HepG2 (cell line): ENCODE measurements around the gene TMC4. TPM values are rescaled to one million over a fixed set of nuclear protein-coding genes. Genes with fewer than 3 reads are reported as not detected.
"Not testable (repeated sequence)": the region's sequence is repeated elsewhere in the genome, so short reads cannot be mapped to it uniquely, and the experiment has no call there.

Experiments used
- ATAC-seq: fragments of 200-7000 bp; cut with Tn5 transposase; 3 replicates; pipeline ENCODE4 v1.9.1; 2020; ENCODE audit warnings: mild to moderate bottlenecking, moderate library complexity
- BruUV-seq: library from RNA; stranded (reverse); fragments of 400-500 nt; replicated peaks from 2 replicates; lab custom pipeline; 2021; lab: Mats Ljungman, UMichigan
- CTCF ChIA-PET: fragments of 300-600 bp; formaldehyde crosslinking; extraction: SDS; loops from one replicate; lab custom pipeline; 2021; ENCODE audit warnings: low total read pairs, inconsistent platforms, low intra/inter-chr PET ratio; lab: Yijun Ruan, JAX
- POLR2A ChIA-PET: fragments of 350-600 bp; sonication (Branson Sonifier 250); formaldehyde crosslinking; loops from one replicate; lab custom pipeline; 2020; ENCODE audit warnings: antibody characterized with exemption, inconsistent platforms; lab: Yijun Ruan, JAX
- DNase-seq: peaks from one replicate; pipeline ENCODE4 v3.0.0-alpha.2; 2015; ENCODE audit warnings: low spot score
- FAIRE-seq: peaks from 3 replicates; lab custom pipeline; 2011; peaks lifted over from hg19 to GRCh38; lab: Jason Lieb, UNC
- H2AFZ ChIP-seq: one replicate; pipeline ENCODE4 v1.6.1; 2011; ENCODE audit warnings: low read length, inconsistent platforms
- H3K27ac ChIP-seq: fragments of 300-600 bp; 3 replicates; pipeline ENCODE4 v1.8.0; 2011; ENCODE audit warnings: mixed run types, mild to moderate bottlenecking, mixed read lengths, low read length, inconsistent platforms; ENCODE audit not compliant: insufficient read depth; ENCODE audit errors: extremely low read length
- H3K27me3 ChIP-seq, 2 experiments: fragments of 200-600 bp in 1 of 2; 2 replicates in 1 of 2; 3 replicates in 1 of 2; pipeline versions ENCODE4 v1.6.0 to v1.8.0; 2011; ENCODE audit warnings: low read length in 2 of 2, mild to moderate bottlenecking in 2 of 2, moderate library complexity in 2 of 2, inconsistent platforms in 1 of 2; ENCODE audit not compliant: insufficient read depth in 2 of 2, control insufficient read depth in 1 of 2
- H3K36me3 ChIP-seq, 2 experiments: fragments of 200-600 bp in 1 of 2; replicated peaks in 1 of 2; 2 replicates in 1 of 2; 3 replicates in 1 of 2; pipeline versions ENCODE4 v1.5.1 to v1.8.0; 2011; ENCODE audit warnings: low read length in 2 of 2, inconsistent platforms in 1 of 2; ENCODE audit not compliant: insufficient read depth in 2 of 2, control insufficient read depth in 1 of 2
- H3K4me1 ChIP-seq: 2 replicates; pipeline ENCODE4 v1.5.1; 2012; ENCODE audit warnings: low read length, inconsistent platforms; ENCODE audit not compliant: insufficient read depth
- H3K4me2 ChIP-seq: 2 replicates; pipeline ENCODE4 v1.6.0; 2011; ENCODE audit warnings: low read depth, low read length, inconsistent platforms
- H3K4me3 ChIP-seq, 3 experiments: fragments of 200-600 bp in 1 of 3; sonication (generic), shearing (Covaris generic) in 1 of 3; replicated peaks in 1 of 3; 2 replicates each; pipeline ENCODE4 v1.5.1; 2011 to 2016; ENCODE audit warnings: low read length in 3 of 3, inconsistent platforms in 2 of 3, low read depth in 2 of 3, mild to moderate bottlenecking in 2 of 3, control low read depth in 1 of 3, mixed read lengths in 1 of 3; ENCODE audit not compliant: insufficient read depth in 1 of 3
- H3K79me2 ChIP-seq: one replicate; pipeline ENCODE4 v1.6.1; 2011; ENCODE audit warnings: low read length, inconsistent platforms; ENCODE audit not compliant: insufficient read depth
- H3K9ac ChIP-seq: 2 replicates; pipeline ENCODE4 v1.6.0; 2011; ENCODE audit warnings: mild to moderate bottlenecking, low read depth, low read length, inconsistent platforms; ENCODE audit not compliant: insufficient read depth
- H3K9me3 ChIP-seq: 2 replicates; pipeline ENCODE4 v1.5.1; 2012; ENCODE audit warnings: mild to moderate bottlenecking, low read length
- H4K20me1 ChIP-seq: 2 replicates; pipeline ENCODE4 v1.6.0; 2011; ENCODE audit warnings: inconsistent platforms, mild to moderate bottlenecking, low read length, moderate library complexity; ENCODE audit not compliant: insufficient read depth
- HES4 ChIP-seq: sonication (generic); formaldehyde crosslinking; IDR thresholded peaks from 2 replicates; pipeline ENCODE4 v1.9.0; 2021; ENCODE audit warnings: mild to moderate bottlenecking, missing genetic modification reagents, borderline replicate concordance
- KDM2A ChIP-seq: sonication (generic); formaldehyde crosslinking; IDR thresholded peaks from 2 replicates; pipeline ENCODE4 v1.4.0; 2020; ENCODE audit warnings: low read depth, missing genetic modification reagents, borderline replicate concordance
- ONECUT2 ChIP-seq: sonication (generic); formaldehyde crosslinking; IDR thresholded peaks from 2 replicates; pipeline ENCODE4 v1.4.0; 2020; ENCODE audit warnings: missing genetic modification reagents
- POLR2AphosphoS2 ChIP-seq: IDR thresholded peaks from 2 replicates; pipeline ENCODE4 v1.6.1; 2011; ENCODE audit warnings: low read depth, low read length, improper control_type of control experiment
- SRSF4 ChIP-seq: fragments of 200-400 bp; formaldehyde crosslinking; IDR thresholded peaks from one replicate; pipeline ENCODE4 v1.6.1; 2018; ENCODE audit warnings: mild to moderate bottlenecking, low read depth, low read length, moderate library complexity; ENCODE audit not compliant: poor library complexity, severe bottlenecking
- ZFP90 ChIP-seq: sonication (generic); formaldehyde crosslinking; IDR thresholded peaks from 2 replicates; pipeline ENCODE4 v1.8.0; 2022; ENCODE audit warnings: missing genetic modification reagents, mild to moderate bottlenecking, inconsistent platforms, borderline replicate concordance
- ZNF362 ChIP-seq: sonication (generic); formaldehyde crosslinking; IDR thresholded peaks from 2 replicates; pipeline ENCODE4 v1.4.0; 2020; ENCODE audit warnings: missing genetic modification reagents, mild to moderate bottlenecking, borderline replicate concordance
- WGBS: methylation state at CpG from one replicate; pipeline ENCODE4 v1.1.6; 2017; ENCODE audit warnings: low lambda C conversion rate; 5-methylcytosine and 5-hydroxymethylcytosine counted together
- in situ Hi-C: cut with HindIII; loops from 2 replicates; pipeline ENCODE4 v1.10.0; 2017; ENCODE audit warnings: low pct_unique_long_range_greater_than_20kb; ENCODE audit not compliant: extremely low pct_ligation_motif_present
- intact Hi-C: fragments of 100-400 bp; cut with micrococcal nuclease; formaldehyde crosslinking; loops from one replicate; pipeline ENCODE4 v1.10.0; 2022; ENCODE audit not compliant: unreplicated experiment
- polyA plus RNA-seq, 8 experiments: library from polyadenylated mRNA; depleted of rRNA in 3 of 8; stranded (reverse) in 7 of 8; unstranded in 1 of 8; fragments of >200 nt; fragmentation: Illumina TruSeq in 4 of 8; extraction: Trizol in 4 of 8; gene quantifications; 2 replicates each; pipeline versions ENCODE4 v1.2.1 to v1.2.3, GENCODE V29; 2011 to 2016; ENCODE audit warnings: low read depth in 4 of 8, missing spikeins in 1 of 8, mixed read lengths in 1 of 8; ENCODE audit not compliant: insufficient read depth in 1 of 8
- total RNA-seq, 5 experiments: library from RNA; depleted of rRNA; stranded (reverse); fragments of >200 nt; fragmentation: Illumina TruSeq; extraction: Trizol; gene quantifications; 2 replicates each; pipeline ENCODE4 v1.2.3, GENCODE V29; 2016; ENCODE audit warnings: low read depth in 1 of 5
- TF ChIP-seq, protein P1 (sequence below): IDR thresholded peaks from 2 replicates; pipeline ENCODE4 v1.6.1; 2018; ENCODE audit warnings: missing genetic modification reagents, mild to moderate bottlenecking, missing compliant biosample characterization
- TF ChIP-seq, protein P2 (sequence below): sonication (generic); formaldehyde crosslinking; IDR thresholded peaks from 2 replicates; pipeline ENCODE4 v1.5.0; 2020; ENCODE audit warnings: mild to moderate bottlenecking, missing genetic modification reagents
- TF ChIP-seq, protein P3 (sequence below): sonication (generic); formaldehyde crosslinking; IDR thresholded peaks from 2 replicates; pipeline ENCODE4 v1.8.0; 2022; ENCODE audit warnings: mild to moderate bottlenecking, missing genetic modification reagents, moderate library complexity

TMC4 gene
- total and polyA plus RNA-seq, 2 of the 13 experiments (the other 11 are each of a cell fraction or from before 2014, with no cell fraction given): 0.13 to 0.24 TPM

DNA sequence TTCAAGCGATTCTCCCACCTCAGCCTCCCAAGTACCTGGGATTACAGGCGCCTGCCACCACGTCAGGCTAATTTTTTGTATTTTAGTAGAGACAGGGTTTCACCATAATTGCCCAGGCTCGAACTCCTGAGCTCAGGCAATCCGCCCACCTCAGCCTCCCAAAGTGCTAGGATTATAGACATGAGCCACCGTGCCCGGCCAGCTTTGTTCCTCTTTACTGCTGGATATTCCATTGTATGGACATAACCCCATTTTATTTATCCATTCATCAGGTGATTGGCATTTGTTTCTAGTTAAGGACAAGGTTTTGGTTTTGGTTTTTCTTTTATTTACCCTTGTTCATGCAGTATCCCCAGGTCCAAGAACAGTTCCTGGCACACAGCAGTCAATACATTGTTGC is 23.6 kb upstream of the TMC4 start (continued):
- TF ChIP-seq, protein P1, sequence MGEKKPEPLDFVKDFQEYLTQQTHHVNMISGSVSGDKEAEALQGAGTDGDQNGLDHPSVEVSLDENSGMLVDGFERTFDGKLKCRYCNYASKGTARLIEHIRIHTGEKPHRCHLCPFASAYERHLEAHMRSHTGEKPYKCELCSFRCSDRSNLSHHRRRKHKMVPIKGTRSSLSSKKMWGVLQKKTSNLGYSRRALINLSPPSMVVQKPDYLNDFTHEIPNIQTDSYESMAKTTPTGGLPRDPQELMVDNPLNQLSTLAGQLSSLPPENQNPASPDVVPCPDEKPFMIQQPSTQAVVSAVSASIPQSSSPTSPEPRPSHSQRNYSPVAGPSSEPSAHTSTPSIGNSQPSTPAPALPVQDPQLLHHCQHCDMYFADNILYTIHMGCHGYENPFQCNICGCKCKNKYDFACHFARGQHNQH (CRISPR knock-in tag): no peak
- no peak for TF ChIP-seq HES4 (CRISPR knock-in tag)
- TF ChIP-seq, protein P2, sequence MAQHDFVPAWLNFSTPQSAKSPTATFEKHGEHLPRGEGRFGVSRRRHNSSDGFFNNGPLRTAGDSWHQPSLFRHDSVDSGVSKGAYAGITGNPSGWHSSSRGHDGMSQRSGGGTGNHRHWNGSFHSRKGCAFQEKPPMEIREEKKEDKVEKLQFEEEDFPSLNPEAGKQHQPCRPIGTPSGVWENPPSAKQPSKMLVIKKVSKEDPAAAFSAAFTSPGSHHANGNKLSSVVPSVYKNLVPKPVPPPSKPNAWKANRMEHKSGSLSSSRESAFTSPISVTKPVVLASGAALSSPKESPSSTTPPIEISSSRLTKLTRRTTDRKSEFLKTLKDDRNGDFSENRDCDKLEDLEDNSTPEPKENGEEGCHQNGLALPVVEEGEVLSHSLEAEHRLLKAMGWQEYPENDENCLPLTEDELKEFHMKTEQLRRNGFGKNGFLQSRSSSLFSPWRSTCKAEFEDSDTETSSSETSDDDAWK (CRISPR knock-in tag): no peak
- no peak for TF ChIP-seq SRSF4
- no peak for TF ChIP-seq KDM2A (CRISPR knock-in tag)
- TF ChIP-seq ZFP90 (CRISPR knock-in tag): no peak
- no peak for TF ChIP-seq POLR2AphosphoS2
- TF ChIP-seq ZNF362: no peak
- TF ChIP-seq, protein P3, sequence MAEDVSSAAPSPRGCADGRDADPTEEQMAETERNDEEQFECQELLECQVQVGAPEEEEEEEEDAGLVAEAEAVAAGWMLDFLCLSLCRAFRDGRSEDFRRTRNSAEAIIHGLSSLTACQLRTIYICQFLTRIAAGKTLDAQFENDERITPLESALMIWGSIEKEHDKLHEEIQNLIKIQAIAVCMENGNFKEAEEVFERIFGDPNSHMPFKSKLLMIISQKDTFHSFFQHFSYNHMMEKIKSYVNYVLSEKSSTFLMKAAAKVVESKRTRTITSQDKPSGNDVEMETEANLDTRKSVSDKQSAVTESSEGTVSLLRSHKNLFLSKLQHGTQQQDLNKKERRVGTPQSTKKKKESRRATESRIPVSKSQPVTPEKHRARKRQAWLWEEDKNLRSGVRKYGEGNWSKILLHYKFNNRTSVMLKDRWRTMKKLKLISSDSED (CRISPR knock-in tag): no peak
- TF ChIP-seq ONECUT2 (CRISPR knock-in tag): no peak

- H4K20me1 ChIP-seq, H3K4me3 ChIP-seq, POLR2A ChIA-PET, H3K4me2 ChIP-seq, H3K9ac ChIP-seq, H2AFZ ChIP-seq, ATAC-seq, in situ Hi-C loops, FAIRE-seq, BruUV-seq, H3K27me3 ChIP-seq, CTCF ChIA-PET, DNase-seq, H3K27ac ChIP-seq, H3K9me3 ChIP-seq: not testable (repeated sequence)
- intact Hi-C loops: loop anchor here (5.0 kb wide), 1 partner anchor 38 kb away; no protein-coding TSS in a partner anchor
- Histone ChIP-seq H3K79me2 (peaks cover 21% of the 10 kb centered on the region), H3K36me3 (peaks cover 6 to 23% of the 10 kb centered on the region in 2 experiments; a peak in 4 of 5 replicates), H3K4me1 (peaks cover 18% of the 10 kb centered on the region)
- WGBS: 94% methylated on average over 12 of the region's 12 CpGs
Measured at GRCh38 chr19:54194463-54194862, 21.5 kb upstream of the TMC4 start.
